ENCODE measurements around the gene BACE2.

BACE2 gene

DNA sequence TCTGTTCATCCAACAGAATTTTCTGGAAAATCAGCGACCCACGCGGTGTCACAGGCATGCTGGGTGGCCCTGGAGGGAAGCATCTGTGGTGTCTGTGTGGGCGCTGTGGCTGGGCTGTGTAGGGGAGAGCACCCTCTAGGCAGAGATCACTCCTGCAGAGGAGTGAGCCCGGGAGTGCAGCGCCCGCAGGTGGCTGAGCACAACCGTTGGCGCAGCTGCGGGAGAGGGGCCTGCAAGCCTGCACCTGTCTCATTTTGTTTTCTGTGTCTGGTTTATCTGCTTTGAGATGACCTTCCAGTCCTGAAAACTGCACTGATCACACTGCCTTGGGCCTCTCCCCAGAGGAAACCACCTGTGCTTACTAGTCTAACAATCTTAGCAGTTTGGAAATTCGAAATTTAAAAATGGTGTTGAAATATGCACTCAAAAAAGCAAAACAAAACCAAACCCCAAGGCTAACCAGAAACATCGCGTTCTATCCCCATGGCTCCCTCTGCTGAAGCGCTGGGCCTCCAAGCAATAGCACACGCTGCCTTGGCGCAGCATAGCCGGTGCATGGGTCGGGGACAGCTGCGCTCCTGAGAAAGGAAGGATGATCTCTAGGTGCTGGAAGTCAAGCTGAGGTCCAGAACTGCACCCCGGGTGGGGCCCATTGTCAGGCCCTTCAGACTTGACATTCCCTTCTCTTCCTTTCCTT, 153.4 kb downstream of the BACE2 start:
- ATAC-seq, result no peak
- TF ChIP-seq ZC3H10 (CRISPR knock-in tag; IDR thresholded peaks at IDR 0.05), result no peak
- TF ChIP-seq, protein P1, sequence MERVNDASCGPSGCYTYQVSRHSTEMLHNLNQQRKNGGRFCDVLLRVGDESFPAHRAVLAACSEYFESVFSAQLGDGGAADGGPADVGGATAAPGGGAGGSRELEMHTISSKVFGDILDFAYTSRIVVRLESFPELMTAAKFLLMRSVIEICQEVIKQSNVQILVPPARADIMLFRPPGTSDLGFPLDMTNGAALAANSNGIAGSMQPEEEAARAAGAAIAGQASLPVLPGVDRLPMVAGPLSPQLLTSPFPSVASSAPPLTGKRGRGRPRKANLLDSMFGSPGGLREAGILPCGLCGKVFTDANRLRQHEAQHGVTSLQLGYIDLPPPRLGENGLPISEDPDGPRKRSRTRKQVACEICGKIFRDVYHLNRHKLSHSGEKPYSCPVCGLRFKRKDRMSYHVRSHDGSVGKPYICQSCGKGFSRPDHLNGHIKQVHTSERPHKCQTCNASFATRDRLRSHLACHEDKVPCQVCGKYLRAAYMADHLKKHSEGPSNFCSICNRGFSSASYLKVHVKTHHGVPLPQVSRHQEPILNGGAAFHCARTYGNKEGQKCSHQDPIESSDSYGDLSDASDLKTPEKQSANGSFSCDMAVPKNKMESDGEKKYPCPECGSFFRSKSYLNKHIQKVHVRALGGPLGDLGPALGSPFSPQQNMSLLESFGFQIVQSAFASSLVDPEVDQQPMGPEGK (CRISPR knock-in tag; IDR thresholded peaks at IDR 0.05; ENCODE audit: borderline replicate concordance), result no peak
- no peak for TF ChIP-seq BACH2 (CRISPR knock-in tag; IDR thresholded peaks at IDR 0.05; ENCODE audit: borderline replicate concordance)
- no peak for TF ChIP-seq ZFP3 (CRISPR knock-in tag; IDR thresholded peaks at IDR 0.05)
- no peak for TF ChIP-seq PPARA (CRISPR knock-in tag; IDR thresholded peaks at IDR 0.05; ENCODE audit: borderline replicate concordance)
- no peak for TF ChIP-seq ESRRG (CRISPR knock-in tag; IDR thresholded peaks at IDR 0.05)
- no peak for TF ChIP-seq ARNTL (CRISPR knock-in tag; IDR thresholded peaks at IDR 0.05; ENCODE audit: borderline replicate concordance, low read depth)
- TF ChIP-seq ISL1 (CRISPR knock-in tag; IDR thresholded peaks at IDR 0.05), result no peak
- no peak for TF ChIP-seq CSDC2 (CRISPR knock-in tag; IDR thresholded peaks at IDR 0.05)
- TF ChIP-seq, protein P2, sequence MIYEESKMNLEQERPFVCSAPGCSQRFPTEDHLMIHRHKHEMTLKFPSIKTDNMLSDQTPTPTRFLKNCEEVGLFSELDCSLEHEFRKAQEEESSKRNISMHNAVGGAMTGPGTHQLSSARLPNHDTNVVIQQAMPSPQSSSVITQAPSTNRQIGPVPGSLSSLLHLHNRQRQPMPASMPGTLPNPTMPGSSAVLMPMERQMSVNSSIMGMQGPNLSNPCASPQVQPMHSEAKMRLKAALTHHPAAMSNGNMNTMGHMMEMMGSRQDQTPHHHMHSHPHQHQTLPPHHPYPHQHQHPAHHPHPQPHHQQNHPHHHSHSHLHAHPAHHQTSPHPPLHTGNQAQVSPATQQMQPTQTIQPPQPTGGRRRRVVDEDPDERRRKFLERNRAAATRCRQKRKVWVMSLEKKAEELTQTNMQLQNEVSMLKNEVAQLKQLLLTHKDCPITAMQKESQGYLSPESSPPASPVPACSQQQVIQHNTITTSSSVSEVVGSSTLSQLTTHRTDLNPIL (CRISPR knock-in tag; IDR thresholded peaks at IDR 0.05; ENCODE audit: low read depth), result no peak
- TF ChIP-seq, protein P3, sequence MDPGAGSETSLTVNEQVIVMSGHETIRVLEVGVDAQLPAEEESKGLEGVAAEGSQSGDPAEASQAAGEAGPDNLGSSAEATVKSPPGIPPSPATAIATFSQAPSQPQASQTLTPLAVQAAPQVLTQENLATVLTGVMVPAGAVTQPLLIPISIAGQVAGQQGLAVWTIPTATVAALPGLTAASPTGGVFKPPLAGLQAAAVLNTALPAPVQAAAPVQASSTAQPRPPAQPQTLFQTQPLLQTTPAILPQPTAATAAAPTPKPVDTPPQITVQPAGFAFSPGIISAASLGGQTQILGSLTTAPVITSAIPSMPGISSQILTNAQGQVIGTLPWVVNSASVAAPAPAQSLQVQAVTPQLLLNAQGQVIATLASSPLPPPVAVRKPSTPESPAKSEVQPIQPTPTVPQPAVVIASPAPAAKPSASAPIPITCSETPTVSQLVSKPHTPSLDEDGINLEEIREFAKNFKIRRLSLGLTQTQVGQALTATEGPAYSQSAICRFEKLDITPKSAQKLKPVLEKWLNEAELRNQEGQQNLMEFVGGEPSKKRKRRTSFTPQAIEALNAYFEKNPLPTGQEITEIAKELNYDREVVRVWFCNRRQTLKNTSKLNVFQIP (CRISPR knock-in tag; IDR thresholded peaks at IDR 0.05; ENCODE audit: borderline replicate concordance, low read depth), result no peak
- no peak for TF ChIP-seq TOX (CRISPR knock-in tag; IDR thresholded peaks at IDR 0.05; ENCODE audit: borderline replicate concordance)
- TF ChIP-seq SNAI2 (CRISPR knock-in tag; IDR thresholded peaks at IDR 0.05), result no peak
- no peak for TF ChIP-seq ZNF565 (CRISPR knock-in tag; conservative IDR thresholded peaks at IDR 0.05; ENCODE audit: low read depth)
- no peak for TF ChIP-seq ZFP30 (CRISPR knock-in tag; IDR thresholded peaks at IDR 0.05)
- no peak for TF ChIP-seq TCF4 (CRISPR knock-in tag; IDR thresholded peaks at IDR 0.05; ENCODE audit: borderline replicate concordance)
- TF ChIP-seq ZNF8 (CRISPR knock-in tag; IDR thresholded peaks at IDR 0.05), result no peak
- TF ChIP-seq ZNF70 (CRISPR knock-in tag; IDR thresholded peaks at IDR 0.05), result no peak
- TF ChIP-seq, protein P4, sequence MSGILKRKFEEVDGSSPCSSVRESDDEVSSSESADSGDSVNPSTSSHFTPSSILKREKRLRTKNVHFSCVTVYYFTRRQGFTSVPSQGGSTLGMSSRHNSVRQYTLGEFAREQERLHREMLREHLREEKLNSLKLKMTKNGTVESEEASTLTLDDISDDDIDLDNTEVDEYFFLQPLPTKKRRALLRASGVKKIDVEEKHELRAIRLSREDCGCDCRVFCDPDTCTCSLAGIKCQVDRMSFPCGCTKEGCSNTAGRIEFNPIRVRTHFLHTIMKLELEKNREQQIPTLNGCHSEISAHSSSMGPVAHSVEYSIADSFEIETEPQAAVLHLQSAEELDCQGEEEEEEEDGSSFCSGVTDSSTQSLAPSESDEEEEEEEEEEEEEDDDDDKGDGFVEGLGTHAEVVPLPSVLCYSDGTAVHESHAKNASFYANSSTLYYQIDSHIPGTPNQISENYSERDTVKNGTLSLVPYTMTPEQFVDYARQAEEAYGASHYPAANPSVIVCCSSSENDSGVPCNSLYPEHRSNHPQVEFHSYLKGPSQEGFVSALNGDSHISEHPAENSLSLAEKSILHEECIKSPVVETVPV (CRISPR knock-in tag; IDR thresholded peaks at IDR 0.05), result no peak
- no peak for TF ChIP-seq OSR1 (CRISPR knock-in tag; IDR thresholded peaks at IDR 0.05)

DNA sequence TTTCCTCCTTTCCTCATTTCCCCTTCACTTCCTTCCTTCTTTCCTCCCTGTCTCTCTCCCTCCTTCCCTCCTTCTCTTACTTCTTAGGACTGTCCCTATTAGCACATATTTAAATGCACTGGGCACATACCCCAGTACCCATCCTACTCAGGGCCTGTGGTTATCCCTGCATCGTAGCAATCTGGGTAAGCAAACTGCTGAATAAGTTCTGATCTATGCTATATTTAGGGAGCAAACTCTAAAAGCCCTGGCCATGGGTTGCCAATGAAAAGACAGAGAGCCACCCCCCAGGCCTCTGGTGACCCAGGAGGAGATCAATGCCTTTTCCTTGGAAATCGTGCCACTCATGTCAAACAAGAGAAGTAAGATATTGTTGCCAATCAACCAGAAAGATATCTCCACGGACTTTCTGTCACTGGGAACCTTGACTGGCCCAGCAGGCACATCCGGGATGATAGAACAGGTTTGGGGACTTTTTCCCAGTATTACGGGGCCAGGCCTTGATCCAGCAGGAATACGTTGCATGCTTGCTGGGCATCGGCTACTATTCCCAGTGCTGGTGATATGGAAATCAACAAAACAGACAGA, 154.0 kb downstream of the BACE2 start:
- TF ChIP-seq ISL1 (CRISPR knock-in tag; IDR thresholded peaks at IDR 0.05) (no peak), RARB (CRISPR knock-in tag; IDR thresholded peaks at IDR 0.05) (no peak), ZNF565 (CRISPR knock-in tag; conservative IDR thresholded peaks at IDR 0.05; ENCODE audit: low read depth) (no peak)
- TF ChIP-seq, protein P5, sequence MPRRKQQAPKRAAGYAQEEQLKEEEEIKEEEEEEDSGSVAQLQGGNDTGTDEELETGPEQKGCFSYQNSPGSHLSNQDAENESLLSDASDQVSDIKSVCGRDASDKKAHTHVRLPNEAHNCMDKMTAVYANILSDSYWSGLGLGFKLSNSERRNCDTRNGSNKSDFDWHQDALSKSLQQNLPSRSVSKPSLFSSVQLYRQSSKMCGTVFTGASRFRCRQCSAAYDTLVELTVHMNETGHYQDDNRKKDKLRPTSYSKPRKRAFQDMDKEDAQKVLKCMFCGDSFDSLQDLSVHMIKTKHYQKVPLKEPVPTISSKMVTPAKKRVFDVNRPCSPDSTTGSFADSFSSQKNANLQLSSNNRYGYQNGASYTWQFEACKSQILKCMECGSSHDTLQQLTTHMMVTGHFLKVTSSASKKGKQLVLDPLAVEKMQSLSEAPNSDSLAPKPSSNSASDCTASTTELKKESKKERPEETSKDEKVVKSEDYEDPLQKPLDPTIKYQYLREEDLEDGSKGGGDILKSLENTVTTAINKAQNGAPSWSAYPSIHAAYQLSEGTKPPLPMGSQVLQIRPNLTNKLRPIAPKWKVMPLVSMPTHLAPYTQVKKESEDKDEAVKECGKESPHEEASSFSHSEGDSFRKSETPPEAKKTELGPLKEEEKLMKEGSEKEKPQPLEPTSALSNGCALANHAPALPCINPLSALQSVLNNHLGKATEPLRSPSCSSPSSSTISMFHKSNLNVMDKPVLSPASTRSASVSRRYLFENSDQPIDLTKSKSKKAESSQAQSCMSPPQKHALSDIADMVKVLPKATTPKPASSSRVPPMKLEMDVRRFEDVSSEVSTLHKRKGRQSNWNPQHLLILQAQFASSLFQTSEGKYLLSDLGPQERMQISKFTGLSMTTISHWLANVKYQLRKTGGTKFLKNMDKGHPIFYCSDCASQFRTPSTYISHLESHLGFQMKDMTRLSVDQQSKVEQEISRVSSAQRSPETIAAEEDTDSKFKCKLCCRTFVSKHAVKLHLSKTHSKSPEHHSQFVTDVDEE (CRISPR knock-in tag; IDR thresholded peaks at IDR 0.05), result no peak
- ATAC-seq, result no peak

Measured in SK-N-SH treated with all-trans-retinoic acid at 6 μM for 48 hours (cell line).